ENCODE measurements around the gene ARIH2. TPM values are rescaled to one million over a fixed set of nuclear protein-coding genes. Genes with fewer than 3 reads are reported as not detected.
A peak's percentile ranks its signal among the peaks of the same experiment; 100 is the strongest.

Gene ARIH2
- total and polyA plus RNA-seq, 2 of the 8 experiments (the other 6 are each of a cell fraction or from before 2014, with no cell fraction given), result 72.9 to 136 TPM

- no peak for TF ChIP-seq CTCF (IDR thresholded peaks at IDR 0.05; ENCODE audit: control extremely low read depth in 1 of 3, insufficient read depth in 1 of 3, low read depth in 1 of 3, low read length in 3 of 3)
- no peak for TF ChIP-seq EP300 (IDR thresholded peaks at IDR 0.05; ENCODE audit: borderline replicate concordance in 1 of 2, low read depth in 2 of 2, low read length in 2 of 2)
- no peak for TF ChIP-seq TAF7 (optimal IDR thresholded peaks at IDR 0.05; ENCODE audit: borderline replicate concordance, low read depth, low read length)
- TF ChIP-seq MAFK (IDR thresholded peaks at IDR 0.05; ENCODE audit: low read depth, low read length), result no peak
- TF ChIP-seq SUZ12 (IDR thresholded peaks at IDR 0.05; ENCODE audit: low read length), result no peak
- TF ChIP-seq POLR2A (IDR thresholded peaks at IDR 0.05; ENCODE audit: control extremely low read depth in 1 of 2, low read depth in 2 of 2, low read length in 2 of 2), result peak in 1 of 2 experiments; percentile 46; a peak in 1 of 3 replicates
- no peak for TF ChIP-seq SP4 (IDR thresholded peaks at IDR 0.05; ENCODE audit: low read length)
- no peak for TF ChIP-seq JUN (IDR thresholded peaks at IDR 0.05; ENCODE audit: low read depth, low read length)
- TF ChIP-seq BRCA1 (IDR thresholded peaks at IDR 0.05; ENCODE audit: low read depth, low read length), result no peak
- TF ChIP-seq EZH2 (IDR thresholded peaks at IDR 0.05; ENCODE audit: low read depth, low read length, severe bottlenecking), result no peak
- no peak for TF ChIP-seq BACH1 (IDR thresholded peaks at IDR 0.05; ENCODE audit: low read length)
- no peak for TF ChIP-seq TEAD4 (IDR thresholded peaks at IDR 0.05; ENCODE audit: low read depth, low read length)
- TF ChIP-seq HDAC2 (IDR thresholded peaks at IDR 0.05; ENCODE audit: borderline replicate concordance in 1 of 2, low read depth in 2 of 2, low read length in 2 of 2), result peak; percentile 51 to 83; a peak in 2 of 4 replicates
- 0 out of 2 replicates have a peak, but pooled peaks have one; percentile 19 for TF ChIP-seq USF2 (IDR thresholded peaks at IDR 0.05; ENCODE audit: low read length)
- TF ChIP-seq RFX5 (IDR thresholded peaks at IDR 0.05; ENCODE audit: borderline replicate concordance, low read depth, low read length), result no peak
- TF ChIP-seq RXRA (IDR thresholded peaks at IDR 0.05; ENCODE audit: insufficient read depth, low read depth, low read length), result peak; percentile 92; the same call in 1 of the 2 replicates
- no peak for TF ChIP-seq POU5F1 (IDR thresholded peaks at IDR 0.05; ENCODE audit: low read depth, low read length)
- TF ChIP-seq CREB1 (IDR thresholded peaks at IDR 0.05), result no peak
- peak; percentile 93 for TF ChIP-seq SAP30 (IDR thresholded peaks at IDR 0.05; ENCODE audit: insufficient read depth, insufficient replicate concordance, low read length)
These were observed 20.0 kb upstream of the ARIH2 start, which contains the start of gene SLC25A20 (continued) for GRCh38 chr3:48898383-48899234.

Measured in H1 (cell line).